Measurements from ENCODE around the gene MCC. TPM values are rescaled to one million over a fixed set of nuclear protein-coding genes. Genes with fewer than 3 reads are reported as not detected.

Gene MCC
- total RNA-seq, 4 donors from 2014 or later = 6.8 to 11.9 (median 9.0) TPM

- Histone ChIP-seq H3K4me3 (no peak overlapping the region), H3K4me1 (peaks cover 0 to 21% of the 10 kb centered on the region in 2 donors), H3K27ac (no peak overlapping the region), H3K9me3 (no peaks in the 10 kb centered on the region), H3K27me3 (no peaks in the 10 kb centered on the region), H3K36me3 (no peaks in the 10 kb centered on the region)
- DNase-seq = no peak
- intact Hi-C loops (cut with DNase I; ENCODE audit: low total_unique reads) = no loop called here
- no peak for ATAC-seq
- in situ Hi-C loops (cut with MboI; ENCODE audit: low sequenced_read_pairs in 4 of 4) = no loop called here
- TF ChIP-seq POLR2A (IDR thresholded peaks at IDR 0.05) = no peak
- TF ChIP-seq CTCF (IDR thresholded peaks at IDR 0.05 in 4 of 5, conservative IDR thresholded peaks at IDR 0.05 in 1 of 5) = no peak
These were observed 204.7 kb downstream of the MCC start for GRCh38 chr5:113283558-113283957.

GRCh38 chr5:113282472-113282871, 205.8 kb downstream of the MCC start:
- Histone ChIP-seq H3K27me3 (no peaks in the 10 kb centered on the region), H3K36me3 (no peaks in the 10 kb centered on the region), H3K27ac (no peak overlapping the region), H3K4me3 (no peak overlapping the region), H3K4me1 (peaks cover 0 to 21% of the 10 kb centered on the region in 2 donors), H3K9me3 (no peaks in the 10 kb centered on the region)
- in situ Hi-C loops (cut with MboI; ENCODE audit: low sequenced_read_pairs in 4 of 4) = no loop called here
- DNase-seq = no peak
- intact Hi-C loops (cut with DNase I; ENCODE audit: low total_unique reads) = no loop called here
- TF ChIP-seq CTCF (IDR thresholded peaks at IDR 0.05 in 4 of 5, conservative IDR thresholded peaks at IDR 0.05 in 1 of 5) = no peak
- TF ChIP-seq POLR2A (IDR thresholded peaks at IDR 0.05) = no peak
- ATAC-seq = no peak

GRCh38 chr5:113281194-113281593, 207.1 kb downstream of the MCC start:
- no peaks in the 10 kb centered on the region for H3K36me3 ChIP-seq
- no peak overlapping the region for H3K4me3 ChIP-seq
- no peak for DNase-seq
- no peaks in the 10 kb centered on the region for H3K27me3 ChIP-seq
- no peak for ATAC-seq
- in situ Hi-C loops (cut with MboI; ENCODE audit: low sequenced_read_pairs in 4 of 4) (no loop called here), intact Hi-C loops (cut with DNase I; ENCODE audit: low total_unique reads) (no loop called here)
- no peaks in the 10 kb centered on the region for H3K9me3 ChIP-seq
- no peak overlapping the region for H3K27ac ChIP-seq
- H3K4me1 ChIP-seq = peaks cover 0 to 26% of the 10 kb centered on the region in 2 donors
- no peak for TF ChIP-seq POLR2A (IDR thresholded peaks at IDR 0.05)

GRCh38 chr5:113280541-113280940, 207.7 kb downstream of the MCC start:
- H3K4me3 ChIP-seq = no peak overlapping the region
- H3K4me1 ChIP-seq = peaks cover 0 to 29% of the 10 kb centered on the region in 2 donors
- no peak overlapping the region for H3K27ac ChIP-seq
- TF ChIP-seq CTCF (IDR thresholded peaks at IDR 0.05 in 4 of 5, conservative IDR thresholded peaks at IDR 0.05 in 1 of 5) (no peak), POLR2A (IDR thresholded peaks at IDR 0.05) (no peak)
- ATAC-seq (no peak), DNase-seq (no peak)
- no peaks in the 10 kb centered on the region for H3K9me3 ChIP-seq
- no peaks in the 10 kb centered on the region for H3K27me3 ChIP-seq
- intact Hi-C loops (cut with DNase I; ENCODE audit: low total_unique reads) (no loop called here), in situ Hi-C loops (cut with MboI; ENCODE audit: low sequenced_read_pairs in 4 of 4) (no loop called here)
- H3K36me3 ChIP-seq = no peaks in the 10 kb centered on the region

- Histone ChIP-seq H3K4me3 (no peak overlapping the region), H3K27ac (no peak overlapping the region), H3K9me3 (no peaks in the 10 kb centered on the region), H3K4me1 (peaks cover 0 to 41% of the 10 kb centered on the region in 2 donors), H3K27me3 (no peaks in the 10 kb centered on the region), H3K36me3 (no peaks in the 10 kb centered on the region)
- TF ChIP-seq CTCF (IDR thresholded peaks at IDR 0.05 in 4 of 5, conservative IDR thresholded peaks at IDR 0.05 in 1 of 5) (no peak), POLR2A (IDR thresholded peaks at IDR 0.05) (no peak)
- DNase-seq = no peak
- ATAC-seq = no peak
- intact Hi-C loops (cut with DNase I; ENCODE audit: low total_unique reads) (no loop called here), in situ Hi-C loops (cut with MboI; ENCODE audit: low sequenced_read_pairs in 4 of 4) (no loop called here)
These were observed 209.3 kb downstream of the MCC start for GRCh38 chr5:113278976-113279375.
